WTC11 (cell line): ENCODE results near the gene ZBTB47. TPM values are rescaled to one million over a fixed set of nuclear protein-coding genes. Genes with fewer than 3 reads are reported as not detected.

Experiments
- ATAC-seq: fragments of 200-7000 bp; cut with Tn5 transposase; 2 replicates; pipeline ENCODE4 v1.10.0; 2021; ENCODE audit warnings: mild to moderate bottlenecking, moderate library complexity
- CTCF ChIA-PET: fragments of 300-600 bp; sonication (Branson Sonifier 250); formaldehyde crosslinking; loops from one replicate; lab custom pipeline; 2021; ENCODE audit warnings: antibody characterized with exemption; lab: Charles Lee
- POLR2A ChIA-PET: fragments of 350-600 bp; sonication (Branson Sonifier 250); formaldehyde crosslinking; loops from one replicate; lab custom pipeline; 2021; ENCODE audit warnings: antibody characterized with exemption; lab: Charles Lee
- DNase-seq: peaks from one replicate; pipeline ENCODE4 v3.0.0; 2021; ENCODE audit warnings: low spot score
- H3K27ac Mint-ChIP-seq: 2 replicates; pipeline ENCODE4 v1.8.0; 2021; ENCODE audit warnings: mixed read lengths
- H3K27me3 Mint-ChIP-seq: 2 replicates; pipeline ENCODE4 v1.8.0; 2021; ENCODE audit warnings: low read depth, mild to moderate bottlenecking, moderate library complexity, mixed read lengths
- H3K36me3 Mint-ChIP-seq: 2 replicates; pipeline ENCODE4 v1.8.0; 2021; ENCODE audit warnings: mixed read lengths
- H3K4me1 Mint-ChIP-seq: 2 replicates; pipeline ENCODE4 v1.8.0; 2022; ENCODE audit warnings: mixed read lengths
- H3K4me3 Mint-ChIP-seq: 2 replicates; pipeline ENCODE4 v1.8.0; 2021; ENCODE audit warnings: mild to moderate bottlenecking, moderate library complexity, mixed read lengths
- H3K9me3 Mint-ChIP-seq: 2 replicates; pipeline ENCODE4 v1.8.0; 2021; ENCODE audit warnings: mixed read lengths
- ATF1 ChIP-seq: sonication (generic); formaldehyde crosslinking; IDR thresholded peaks from 2 replicates; pipeline ENCODE4 v1.8.1; 2023; ENCODE audit warnings: mild to moderate bottlenecking, moderate library complexity, missing genetic modification reagents
- CBFB ChIP-seq: sonication (generic); formaldehyde crosslinking; IDR thresholded peaks from 2 replicates; pipeline ENCODE4 v1.8.1; 2022; ENCODE audit warnings: mild to moderate bottlenecking, low read depth, missing genetic modification reagents
- JUN ChIP-seq: sonication (generic); formaldehyde crosslinking; IDR thresholded peaks from 2 replicates; pipeline ENCODE4 v1.8.0; 2023; ENCODE audit warnings: mild to moderate bottlenecking, missing genetic modification reagents
- NFYB ChIP-seq: sonication (generic); formaldehyde crosslinking; conservative IDR thresholded peaks from 2 replicates; pipeline ENCODE4 v1.8.0; 2022; ENCODE audit warnings: low read depth, missing genetic modification reagents
- RORB ChIP-seq: fragments of 250-450 bp; sonication (Bioruptor Pico); IDR thresholded peaks from 2 replicates; pipeline ENCODE4 v1.9.0; 2021; ENCODE audit warnings: mild to moderate bottlenecking
- SOX15 ChIP-seq: fragments of 250-450 bp; sonication (Bioruptor Pico); IDR thresholded peaks from 2 replicates; pipeline ENCODE4 v1.9.0; 2021; ENCODE audit warnings: mild to moderate bottlenecking
- TEAD1 ChIP-seq: sonication (generic); formaldehyde crosslinking; IDR thresholded peaks from 2 replicates; pipeline ENCODE4 v1.8.0; 2022; ENCODE audit warnings: mild to moderate bottlenecking, missing genetic modification reagents
- total RNA-seq: library from RNA; stranded (reverse); gene quantifications from 3 replicates; pipeline ENCODE4 v1.2.3, GENCODE V29; 2021
- TF ChIP-seq, protein P1 (sequence below): sonication (generic); formaldehyde crosslinking; IDR thresholded peaks from 2 replicates; pipeline ENCODE4 v1.8.1; 2022; ENCODE audit warnings: low read depth, mild to moderate bottlenecking, moderate library complexity, missing genetic modification reagents, borderline replicate concordance
- TF ChIP-seq, protein P2 (sequence below): sonication (generic); formaldehyde crosslinking; IDR thresholded peaks from 2 replicates; pipeline ENCODE4 v1.8.0; 2022; ENCODE audit warnings: mild to moderate bottlenecking, missing genetic modification reagents
- TF ChIP-seq, protein P3 (sequence below): sonication (generic); formaldehyde crosslinking; IDR thresholded peaks from 2 replicates; pipeline ENCODE4 v1.8.0; 2022; ENCODE audit warnings: mild to moderate bottlenecking, missing genetic modification reagents
- TF ChIP-seq, protein P4 (sequence below): sonication (generic); formaldehyde crosslinking; IDR thresholded peaks from 2 replicates; pipeline ENCODE4 v1.8.1; 2022; ENCODE audit warnings: mild to moderate bottlenecking, moderate library complexity, missing genetic modification reagents
- TF ChIP-seq, protein P5 (sequence below): sonication (generic); formaldehyde crosslinking; IDR thresholded peaks from 2 replicates; pipeline ENCODE4 v1.8.0; 2022; ENCODE audit warnings: mild to moderate bottlenecking, missing genetic modification reagents
- TF ChIP-seq, protein P6 (sequence below): sonication (generic); formaldehyde crosslinking; IDR thresholded peaks from 2 replicates; pipeline ENCODE4 v1.8.0; 2023; ENCODE audit warnings: missing genetic modification reagents
- TF ChIP-seq, protein P7 (sequence below): sonication (generic); formaldehyde crosslinking; conservative IDR thresholded peaks from 2 replicates; pipeline ENCODE4 v1.8.1; 2023; ENCODE audit warnings: mild to moderate bottlenecking, low read depth, missing genetic modification reagents, moderate library complexity

Gene ZBTB47
- total RNA-seq, 1 experiment from 2014 or later, result 5.2 TPM

DNA sequence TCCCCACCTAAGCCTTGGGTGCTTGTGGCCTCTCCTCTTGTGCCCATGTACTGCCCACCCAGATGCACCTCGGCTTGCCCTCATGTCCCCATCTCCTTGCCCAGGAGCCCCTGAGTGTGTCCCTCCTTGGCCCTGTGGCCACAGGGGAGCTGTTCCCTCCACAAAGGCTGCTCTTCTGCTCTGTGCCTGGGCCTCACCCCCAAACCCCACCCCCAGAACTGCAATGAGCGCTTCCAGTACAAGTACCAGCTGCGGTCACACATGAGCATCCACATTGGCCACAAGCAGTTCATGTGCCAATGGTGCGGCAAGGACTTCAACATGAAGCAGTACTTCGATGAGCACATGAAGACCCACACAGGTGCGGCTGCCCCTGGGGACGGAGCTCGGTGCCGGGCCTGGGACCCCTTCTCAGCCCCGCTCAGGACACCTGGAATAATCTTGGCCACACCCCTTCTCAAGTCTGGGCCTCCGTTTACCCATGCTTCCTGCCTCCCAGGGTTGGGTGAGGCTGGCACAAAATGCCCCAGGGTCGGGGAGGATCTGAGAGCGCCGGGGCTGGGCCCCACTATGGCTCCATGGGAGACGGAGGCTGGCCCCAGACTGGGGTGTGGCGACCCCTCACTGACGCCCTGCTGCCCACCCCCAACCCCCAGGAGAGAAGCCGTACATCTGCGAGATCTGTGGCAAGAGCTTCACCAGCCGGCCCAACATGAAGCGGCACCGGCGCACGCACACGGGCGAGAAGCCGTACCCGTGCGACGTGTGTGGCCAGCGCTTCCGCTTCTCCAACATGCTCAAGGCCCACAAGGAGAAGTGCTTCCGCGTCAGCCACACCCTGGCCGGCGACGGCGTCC, 10.3 kb downstream of the ZBTB47 start:
- Mint-ChIP-seq H3K4me3 (no peak overlapping the region), H3K9me3 (peaks cover 4% of the 10 kb centered on the region), H3K27me3 (peaks cover under 1% of the 10 kb centered on the region), H3K36me3 (no peaks in the 10 kb centered on the region; the same call in 1 of the 2 replicates), H3K4me1 (peaks cover 12% of the 10 kb centered on the region), H3K27ac (peak overlapping the region; percentile 45; the same call in 1 of the 2 replicates)
- ATAC-seq, result no peak
- DNase-seq, result no peak
- POLR2A ChIA-PET, result no interaction called here
- CTCF ChIA-PET, result interaction anchor here (0.8 to 1.2 kb wide), 2 partner anchors 12 to 86 kb away, joined by 3 read pairs; no protein-coding TSS in a partner anchor
- TF ChIP-seq JUN (no peak), CBFB (CRISPR knock-in tag) (no peak), NFYB (CRISPR knock-in tag) (no peak)
- TF ChIP-seq, protein P1, sequence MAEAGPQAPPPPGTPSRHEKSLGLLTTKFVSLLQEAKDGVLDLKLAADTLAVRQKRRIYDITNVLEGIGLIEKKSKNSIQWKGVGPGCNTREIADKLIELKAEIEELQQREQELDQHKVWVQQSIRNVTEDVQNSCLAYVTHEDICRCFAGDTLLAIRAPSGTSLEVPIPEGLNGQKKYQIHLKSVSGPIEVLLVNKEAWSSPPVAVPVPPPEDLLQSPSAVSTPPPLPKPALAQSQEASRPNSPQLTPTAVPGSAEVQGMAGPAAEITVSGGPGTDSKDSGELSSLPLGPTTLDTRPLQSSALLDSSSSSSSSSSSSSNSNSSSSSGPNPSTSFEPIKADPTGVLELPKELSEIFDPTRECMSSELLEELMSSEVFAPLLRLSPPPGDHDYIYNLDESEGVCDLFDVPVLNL, result no peak

DNA sequence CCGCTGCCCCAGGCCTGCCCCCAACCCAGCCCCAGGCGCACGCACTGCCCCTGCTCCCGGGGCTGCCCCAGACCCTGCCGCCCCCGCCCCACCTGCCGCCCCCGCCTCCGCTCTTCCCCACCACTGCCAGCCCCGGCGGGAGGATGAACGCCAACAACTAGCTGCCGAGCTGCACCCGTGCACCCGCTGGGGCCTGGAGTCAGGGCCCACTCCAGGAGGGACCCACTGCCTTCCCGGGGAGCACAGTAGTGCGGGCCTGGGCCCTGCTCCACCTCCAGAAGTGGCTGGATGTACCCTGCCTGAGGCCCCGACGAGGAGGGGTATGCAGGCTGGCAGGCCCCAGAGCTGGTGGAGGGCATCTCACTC, 10.9 kb downstream of the ZBTB47 start:
- H3K9me3 Mint-ChIP-seq, result peaks cover 7% of the 10 kb centered on the region
- POLR2A ChIA-PET, result no interaction called here

DNA sequence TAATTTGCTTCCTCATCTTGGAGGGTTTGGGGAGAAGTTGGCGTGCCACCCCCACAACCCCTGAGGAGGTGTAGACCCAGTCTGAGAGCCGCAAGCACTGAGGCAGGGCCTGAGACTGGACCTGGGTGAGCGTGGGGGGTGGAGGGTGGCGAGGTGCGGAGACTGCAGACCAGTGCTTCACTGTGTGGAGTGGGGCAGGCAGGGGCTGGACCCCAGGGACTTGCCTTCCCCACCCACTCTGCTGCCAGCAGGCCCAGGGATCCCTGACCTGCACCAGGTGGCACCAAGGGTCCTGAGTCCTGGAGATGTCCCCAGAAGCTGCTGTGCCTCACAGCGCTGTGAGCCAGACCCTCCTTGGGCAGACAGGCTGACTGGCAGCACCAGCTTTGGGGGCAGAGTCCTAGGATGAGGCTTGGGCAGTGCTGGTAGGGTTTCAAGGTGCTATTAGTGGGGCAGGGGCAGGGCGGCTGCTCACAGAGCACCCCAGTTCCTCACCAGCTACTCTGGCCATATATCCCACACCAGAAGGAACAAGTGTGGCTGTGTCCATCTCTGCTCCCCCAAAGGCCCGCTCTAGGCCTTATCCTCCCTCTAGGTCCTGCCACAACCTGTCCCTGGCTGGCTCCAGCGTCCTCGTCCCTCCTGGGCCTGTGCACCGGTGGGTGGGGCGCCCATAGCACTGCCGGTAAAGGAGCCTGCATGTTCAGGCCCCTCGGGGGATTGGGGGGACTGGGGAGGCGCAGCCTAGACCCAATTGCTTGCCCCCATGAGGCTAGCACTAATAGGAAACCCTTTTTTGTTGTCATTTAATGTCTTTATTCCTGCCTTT, 11.8 kb downstream of the ZBTB47 start:
- no peak for TF ChIP-seq NFYB (CRISPR knock-in tag)
- Mint-ChIP-seq H3K36me3 (no peaks in the 10 kb centered on the region; the same call in 1 of the 2 replicates), H3K9me3 (peaks cover 7% of the 10 kb centered on the region), H3K4me3 (no peak overlapping the region), H3K27ac (no peak overlapping the region), H3K27me3 (peaks cover 3% of the 10 kb centered on the region), H3K4me1 (peaks cover 12% of the 10 kb centered on the region)
- CTCF ChIA-PET, result interaction anchor here (1.0 to 1.2 kb wide), 4 partner anchors 13 to 166 kb away, joined by 3 to 5 read pairs (median 4); no protein-coding TSS in a partner anchor
- ATAC-seq, result no peak
- DNase-seq, result no peak
- POLR2A ChIA-PET, result no interaction called here

More for the DNA sequence above, 10.9 kb downstream of the ZBTB47 start:
- ATAC-seq (no peak), DNase-seq (no peak)
- TF ChIP-seq, protein P2, sequence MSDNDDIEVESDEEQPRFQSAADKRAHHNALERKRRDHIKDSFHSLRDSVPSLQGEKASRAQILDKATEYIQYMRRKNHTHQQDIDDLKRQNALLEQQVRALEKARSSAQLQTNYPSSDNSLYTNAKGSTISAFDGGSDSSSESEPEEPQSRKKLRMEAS (CRISPR knock-in tag), result no peak
- no peak for TF ChIP-seq RORB (CRISPR knock-in tag)
- TF ChIP-seq ATF1 (CRISPR knock-in tag), result no peak
- no peak overlapping the region for H3K27ac Mint-ChIP-seq
- H3K27me3 Mint-ChIP-seq, result peaks cover 3% of the 10 kb centered on the region
- no peak overlapping the region for H3K4me3 Mint-ChIP-seq
- H3K4me1 Mint-ChIP-seq, result peaks cover 12% of the 10 kb centered on the region
- H3K36me3 Mint-ChIP-seq, result no peaks in the 10 kb centered on the region; the same call in 1 of the 2 replicates
- CTCF ChIA-PET, result interaction anchor here (1.2 kb wide), 2 partner anchors 12 to 167 kb away, joined by 3 to 5 read pairs; no protein-coding TSS in a partner anchor

DNA sequence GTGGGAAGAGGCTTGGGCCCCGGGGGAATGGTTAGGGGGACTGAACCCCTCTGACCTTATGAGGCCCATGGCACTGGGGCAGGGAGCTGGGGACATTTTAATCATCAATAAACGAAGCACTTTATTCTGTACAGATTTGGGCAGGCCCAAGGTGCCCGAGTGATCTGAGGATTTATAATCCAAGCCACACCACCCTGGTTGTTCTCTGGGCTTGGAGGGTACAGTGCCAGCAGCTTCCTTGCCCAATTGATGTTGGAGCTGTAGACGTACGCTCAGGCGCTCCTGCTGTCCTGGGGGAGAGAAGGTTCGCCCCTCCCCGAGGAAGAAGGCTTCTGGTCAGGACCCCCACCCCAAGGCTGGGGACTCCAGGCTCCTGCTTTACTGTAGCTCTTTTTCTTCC, 12.5 kb downstream of the ZBTB47 start:
- Mint-ChIP-seq H3K27ac (no peak overlapping the region), H3K27me3 (peaks cover 3% of the 10 kb centered on the region), H3K4me3 (no peak overlapping the region), H3K9me3 (peaks cover 9% of the 10 kb centered on the region), H3K36me3 (no peaks in the 10 kb centered on the region; the same call in 1 of the 2 replicates), H3K4me1 (peaks cover 8% of the 10 kb centered on the region)
- DNase-seq (no peak), ATAC-seq (no peak)
- ChIA-PET CTCF (interaction anchor here (1.0 kb wide), 2 partner anchors 45 to 84 kb away, joined by 3 to 4 read pairs; no protein-coding TSS in a partner anchor), POLR2A (interaction anchor here (1.0 kb wide), 1 partner anchor 66 kb away, joined by 4 read pairs; no protein-coding TSS in a partner anchor)
- TF ChIP-seq, protein P3, sequence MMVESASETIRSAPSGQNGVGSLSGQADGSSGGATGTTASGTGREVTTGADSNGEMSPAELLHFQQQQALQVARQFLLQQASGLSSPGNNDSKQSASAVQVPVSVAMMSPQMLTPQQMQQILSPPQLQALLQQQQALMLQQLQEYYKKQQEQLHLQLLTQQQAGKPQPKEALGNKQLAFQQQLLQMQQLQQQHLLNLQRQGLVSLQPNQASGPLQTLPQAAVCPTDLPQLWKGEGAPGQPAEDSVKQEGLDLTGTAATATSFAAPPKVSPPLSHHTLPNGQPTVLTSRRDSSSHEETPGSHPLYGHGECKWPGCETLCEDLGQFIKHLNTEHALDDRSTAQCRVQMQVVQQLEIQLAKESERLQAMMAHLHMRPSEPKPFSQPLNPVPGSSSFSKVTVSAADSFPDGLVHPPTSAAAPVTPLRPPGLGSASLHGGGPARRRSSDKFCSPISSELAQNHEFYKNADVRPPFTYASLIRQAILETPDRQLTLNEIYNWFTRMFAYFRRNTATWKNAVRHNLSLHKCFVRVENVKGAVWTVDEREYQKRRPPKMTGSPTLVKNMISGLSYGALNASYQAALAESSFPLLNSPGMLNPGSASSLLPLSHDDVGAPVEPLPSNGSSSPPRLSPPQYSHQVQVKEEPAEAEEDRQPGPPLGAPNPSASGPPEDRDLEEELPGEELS (CRISPR knock-in tag), result no peak
- TF ChIP-seq, protein P4, sequence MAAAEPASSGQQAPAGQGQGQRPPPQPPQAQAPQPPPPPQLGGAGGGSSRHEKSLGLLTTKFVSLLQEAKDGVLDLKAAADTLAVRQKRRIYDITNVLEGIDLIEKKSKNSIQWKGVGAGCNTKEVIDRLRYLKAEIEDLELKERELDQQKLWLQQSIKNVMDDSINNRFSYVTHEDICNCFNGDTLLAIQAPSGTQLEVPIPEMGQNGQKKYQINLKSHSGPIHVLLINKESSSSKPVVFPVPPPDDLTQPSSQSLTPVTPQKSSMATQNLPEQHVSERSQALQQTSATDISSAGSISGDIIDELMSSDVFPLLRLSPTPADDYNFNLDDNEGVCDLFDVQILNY (CRISPR knock-in tag), result no peak
- TF ChIP-seq, protein P5, sequence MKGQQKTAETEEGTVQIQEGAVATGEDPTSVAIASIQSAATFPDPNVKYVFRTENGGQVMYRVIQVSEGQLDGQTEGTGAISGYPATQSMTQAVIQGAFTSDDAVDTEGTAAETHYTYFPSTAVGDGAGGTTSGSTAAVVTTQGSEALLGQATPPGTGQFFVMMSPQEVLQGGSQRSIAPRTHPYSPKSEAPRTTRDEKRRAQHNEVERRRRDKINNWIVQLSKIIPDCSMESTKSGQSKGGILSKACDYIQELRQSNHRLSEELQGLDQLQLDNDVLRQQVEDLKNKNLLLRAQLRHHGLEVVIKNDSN (CRISPR knock-in tag), result no peak
- TF ChIP-seq, protein P6, sequence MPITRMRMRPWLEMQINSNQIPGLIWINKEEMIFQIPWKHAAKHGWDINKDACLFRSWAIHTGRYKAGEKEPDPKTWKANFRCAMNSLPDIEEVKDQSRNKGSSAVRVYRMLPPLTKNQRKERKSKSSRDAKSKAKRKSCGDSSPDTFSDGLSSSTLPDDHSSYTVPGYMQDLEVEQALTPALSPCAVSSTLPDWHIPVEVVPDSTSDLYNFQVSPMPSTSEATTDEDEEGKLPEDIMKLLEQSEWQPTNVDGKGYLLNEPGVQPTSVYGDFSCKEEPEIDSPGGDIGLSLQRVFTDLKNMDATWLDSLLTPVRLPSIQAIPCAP (CRISPR knock-in tag), result no peak
- TF ChIP-seq SOX15 (CRISPR knock-in tag) (no peak), TEAD1 (no peak)
- TF ChIP-seq, protein P7, sequence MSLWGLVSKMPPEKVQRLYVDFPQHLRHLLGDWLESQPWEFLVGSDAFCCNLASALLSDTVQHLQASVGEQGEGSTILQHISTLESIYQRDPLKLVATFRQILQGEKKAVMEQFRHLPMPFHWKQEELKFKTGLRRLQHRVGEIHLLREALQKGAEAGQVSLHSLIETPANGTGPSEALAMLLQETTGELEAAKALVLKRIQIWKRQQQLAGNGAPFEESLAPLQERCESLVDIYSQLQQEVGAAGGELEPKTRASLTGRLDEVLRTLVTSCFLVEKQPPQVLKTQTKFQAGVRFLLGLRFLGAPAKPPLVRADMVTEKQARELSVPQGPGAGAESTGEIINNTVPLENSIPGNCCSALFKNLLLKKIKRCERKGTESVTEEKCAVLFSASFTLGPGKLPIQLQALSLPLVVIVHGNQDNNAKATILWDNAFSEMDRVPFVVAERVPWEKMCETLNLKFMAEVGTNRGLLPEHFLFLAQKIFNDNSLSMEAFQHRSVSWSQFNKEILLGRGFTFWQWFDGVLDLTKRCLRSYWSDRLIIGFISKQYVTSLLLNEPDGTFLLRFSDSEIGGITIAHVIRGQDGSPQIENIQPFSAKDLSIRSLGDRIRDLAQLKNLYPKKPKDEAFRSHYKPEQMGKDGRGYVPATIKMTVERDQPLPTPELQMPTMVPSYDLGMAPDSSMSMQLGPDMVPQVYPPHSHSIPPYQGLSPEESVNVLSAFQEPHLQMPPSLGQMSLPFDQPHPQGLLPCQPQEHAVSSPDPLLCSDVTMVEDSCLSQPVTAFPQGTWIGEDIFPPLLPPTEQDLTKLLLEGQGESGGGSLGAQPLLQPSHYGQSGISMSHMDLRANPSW (CRISPR knock-in tag), result no peak
